Measurements from ENCODE around the gene IL24.
"Not testable (repeated sequence)": the region's sequence is repeated elsewhere in the genome, so short reads cannot be mapped to it uniquely, and the experiment has no call there.

IL24 gene, protein sequence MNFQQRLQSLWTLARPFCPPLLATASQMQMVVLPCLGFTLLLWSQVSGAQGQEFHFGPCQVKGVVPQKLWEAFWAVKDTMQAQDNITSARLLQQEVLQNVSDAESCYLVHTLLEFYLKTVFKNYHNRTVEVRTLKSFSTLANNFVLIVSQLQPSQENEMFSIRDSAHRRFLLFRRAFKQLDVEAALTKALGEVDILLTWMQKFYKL
- total RNA-seq, result 0 to 0.24 (median 0) reads per million in 4 donors

DNA sequence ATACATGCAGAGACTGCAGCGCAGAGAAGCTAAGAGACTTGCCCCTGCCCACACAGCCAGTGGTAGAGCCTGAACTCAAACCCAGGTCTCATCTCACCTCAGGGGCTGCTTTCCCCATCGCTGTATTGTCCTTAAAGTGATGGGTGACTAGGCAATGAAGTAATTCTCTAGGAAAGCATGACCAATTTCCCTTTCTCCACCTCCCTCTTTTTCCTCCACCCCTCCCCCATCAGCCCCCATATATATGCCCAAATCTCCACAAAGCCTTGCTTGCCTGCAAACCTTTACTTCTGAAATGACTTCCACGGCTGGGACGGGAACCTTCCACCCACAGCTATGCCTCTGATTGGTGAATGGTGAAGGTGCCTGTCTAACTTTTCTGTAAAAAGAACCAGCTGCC is at the start of gene IL24:
Gene IL24, plus strand, starts transcription at position 269 of the 400 bp plus-strand sequence. CDS start 390 bp downstream, outside the sequence.
- DNase-seq, result no peak

DNA sequence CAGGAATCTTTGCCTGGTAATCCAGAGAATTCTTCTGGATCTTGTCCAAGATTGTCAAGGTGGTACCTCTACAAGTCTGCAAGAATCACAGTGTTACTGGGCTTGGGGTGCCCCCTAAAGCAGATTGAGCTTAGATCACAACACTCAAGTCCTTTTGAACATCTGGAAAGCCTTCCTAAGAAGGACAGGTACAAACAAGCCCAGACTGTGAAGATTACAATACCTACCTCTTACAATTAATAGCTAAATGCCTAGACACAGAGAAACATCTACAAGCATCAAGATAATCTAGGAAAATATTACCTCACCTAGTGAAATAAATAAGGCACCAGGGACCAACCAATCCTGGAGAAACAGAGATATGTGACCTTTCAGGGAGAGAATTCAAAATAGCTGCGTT is 49.3 kb upstream of the IL24 start:
- DNase-seq, result no peak

DNA sequence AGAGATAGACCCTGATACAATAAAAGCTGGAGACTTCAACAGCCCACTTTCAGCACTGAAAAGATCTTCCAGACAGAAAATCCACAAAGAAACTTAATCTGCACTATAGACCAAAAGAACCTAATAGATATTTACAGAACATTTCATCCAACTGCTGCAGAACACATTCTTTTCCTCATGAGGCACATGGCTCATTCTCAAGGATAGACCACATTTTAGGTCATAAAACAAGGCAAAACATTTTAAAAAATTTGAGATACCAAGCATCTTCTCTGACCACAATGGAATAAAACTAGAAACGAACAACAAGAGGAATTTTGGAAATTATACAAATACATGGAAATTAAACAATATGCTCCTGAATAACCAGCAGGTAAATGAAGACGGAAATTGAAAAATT is 46.8 kb upstream of the IL24 start:
- DNase-seq, result no peak

DNA sequence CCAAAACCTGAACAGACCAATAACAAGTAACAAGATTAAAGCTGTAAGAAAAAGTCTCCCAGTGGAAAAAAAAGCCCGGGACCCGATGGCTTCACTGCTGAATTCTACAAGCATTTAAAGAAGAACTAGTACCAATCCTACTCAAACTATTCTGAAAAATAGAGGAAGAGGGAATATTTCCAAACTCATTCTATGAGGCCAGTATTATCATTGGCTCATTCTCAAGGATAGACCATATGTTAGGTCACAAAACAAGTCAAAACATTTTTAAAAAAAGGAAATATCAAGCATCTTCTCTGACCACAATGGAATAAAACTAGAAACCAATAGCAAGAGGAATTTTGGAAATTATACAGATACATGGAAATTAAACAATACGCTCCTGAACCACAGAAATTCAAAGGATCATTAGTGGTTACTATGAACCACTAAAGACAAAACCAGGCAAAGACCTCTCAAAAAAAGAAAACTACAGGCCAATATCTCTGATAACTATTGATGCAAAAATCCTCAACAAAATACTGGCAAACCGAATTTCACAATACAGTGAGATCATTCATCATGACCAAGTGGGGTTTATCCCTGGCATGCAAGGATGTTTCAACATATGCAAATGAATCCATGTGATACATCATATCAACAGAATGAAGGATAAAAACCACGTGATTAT is 45.8 kb upstream of the IL24 start:
- no peak for DNase-seq

DNA sequence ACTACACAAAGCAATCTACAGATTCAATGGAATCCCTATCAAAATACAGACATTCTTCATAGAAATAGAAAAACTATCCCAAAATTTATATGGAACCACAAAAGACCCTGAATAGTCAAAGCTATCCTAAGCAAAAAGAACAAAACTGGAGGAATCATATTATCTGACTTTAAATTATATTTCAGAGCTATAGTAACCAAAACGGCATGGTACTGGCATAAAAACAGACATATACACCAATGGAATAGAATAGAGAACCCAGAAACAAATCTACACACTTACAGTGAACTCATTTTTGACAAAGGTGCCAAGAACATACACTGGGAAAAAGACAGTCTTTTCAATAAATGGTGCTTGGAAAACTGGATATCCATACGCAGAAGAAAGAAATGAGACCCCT is 44.6 kb upstream of the IL24 start:
- DNase-seq, result not testable (repeated sequence)

DNA sequence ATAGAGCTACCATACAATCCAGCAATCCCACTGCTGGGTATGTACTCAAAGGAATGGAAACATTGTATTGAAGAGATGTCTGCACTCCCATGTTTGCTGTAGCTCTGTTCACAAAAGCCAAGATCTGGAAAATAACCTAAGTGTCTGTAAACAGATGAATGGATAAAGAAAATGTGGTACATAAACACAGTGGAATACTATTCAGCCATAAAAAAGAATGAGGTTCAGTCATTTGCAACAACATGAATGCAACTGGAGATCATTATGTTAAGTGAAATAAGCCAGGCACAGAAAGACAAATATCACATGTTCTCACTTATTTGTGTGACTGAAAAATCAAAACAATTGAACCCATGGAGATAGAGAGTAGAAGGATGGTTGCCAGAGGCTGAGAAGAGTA is 43.5 kb upstream of the IL24 start:
- not testable (repeated sequence) for DNase-seq

DNA sequence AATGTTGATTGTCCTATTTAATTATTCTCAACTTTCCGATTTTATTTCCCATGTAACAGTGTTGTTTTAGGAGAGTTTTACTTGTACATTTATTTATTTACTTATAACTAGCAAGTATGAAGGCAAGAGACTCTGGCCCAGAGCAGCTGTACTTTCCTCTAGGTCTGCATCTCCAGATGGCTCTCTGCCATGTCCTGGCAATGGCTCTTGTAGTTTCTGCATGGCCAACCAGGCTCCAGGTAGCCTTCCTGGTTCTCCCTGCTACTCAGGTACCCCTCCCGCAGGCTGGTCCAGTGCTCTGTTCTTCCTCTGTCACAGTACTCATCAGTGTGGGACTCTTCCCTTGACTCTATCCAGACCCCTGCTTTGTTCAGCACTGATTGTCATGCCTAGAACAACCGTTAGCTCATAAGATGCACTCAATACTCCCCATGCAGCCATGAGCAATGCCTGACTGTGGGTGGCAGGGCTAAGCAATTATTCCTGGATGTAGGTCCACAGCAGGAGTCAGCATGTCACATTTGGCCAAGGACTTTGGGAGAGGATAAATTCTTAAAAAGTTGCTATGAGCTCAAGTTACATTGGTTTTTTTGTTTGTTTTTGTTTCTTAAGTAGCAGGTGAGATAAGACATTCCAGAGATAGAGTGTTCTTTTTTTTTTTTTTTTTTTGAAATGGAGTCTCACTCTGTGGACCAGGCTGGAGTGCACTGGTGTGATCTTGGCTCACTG is 42.7 kb upstream of the IL24 start:
- no peak for DNase-seq

DNA sequence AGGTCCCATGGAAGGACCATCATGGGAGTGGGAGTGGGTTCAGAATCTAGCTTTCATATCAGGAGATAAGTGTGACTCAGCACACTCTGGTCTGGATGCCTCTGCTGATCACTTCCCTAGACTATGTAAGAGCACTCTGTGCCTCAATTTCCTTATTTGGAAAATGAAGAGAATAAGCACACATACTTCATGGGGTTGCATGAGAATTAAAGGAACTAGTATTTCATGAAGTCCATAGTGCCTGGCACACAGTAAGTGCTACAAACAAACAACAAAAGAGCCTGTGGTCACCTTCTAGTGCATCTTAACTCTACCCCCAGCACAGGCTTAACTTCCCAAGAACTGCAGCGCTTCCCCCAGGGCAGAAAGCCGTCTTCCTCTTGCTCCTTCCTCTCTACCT is 41.4 kb upstream of the IL24 start:
- no peak for DNase-seq

DNA sequence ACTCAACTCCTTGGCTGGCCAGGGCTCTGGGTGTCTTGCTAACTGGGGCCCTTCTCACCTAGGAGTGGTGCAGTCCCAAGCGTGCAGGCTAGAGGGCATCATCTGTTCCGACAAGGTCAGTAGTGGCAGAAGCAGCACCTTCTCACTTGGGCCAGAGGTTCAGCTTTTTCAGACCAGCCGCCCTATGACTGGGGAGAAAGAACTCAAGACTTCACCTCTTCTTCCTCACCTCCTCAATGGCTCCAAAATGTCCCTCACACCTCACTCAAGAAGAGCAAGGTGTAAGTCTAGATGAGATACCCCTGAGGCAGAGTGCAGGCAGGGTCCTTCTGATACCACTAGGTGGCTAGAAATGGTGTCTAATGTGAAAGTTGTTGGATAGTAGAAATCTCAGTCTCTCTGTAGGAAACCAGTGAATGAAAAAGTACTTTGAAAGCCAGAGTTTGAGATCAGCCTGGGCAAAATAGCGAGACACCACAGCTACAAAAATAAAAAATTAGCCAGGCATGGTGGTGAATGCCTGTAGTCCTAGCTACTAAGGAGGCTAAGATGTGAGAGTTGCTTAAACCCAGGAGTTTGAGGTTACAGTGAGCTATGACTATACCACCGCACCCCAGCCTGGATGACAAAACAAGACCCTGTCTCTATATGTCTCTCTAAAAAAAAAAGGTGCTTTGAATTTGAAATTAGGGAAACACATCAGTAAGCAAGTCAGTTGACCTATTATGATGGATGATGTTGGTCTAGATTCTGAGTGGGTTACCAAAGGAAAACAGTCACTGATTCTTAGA is 40.4 kb upstream of the IL24 start:
- peak in 1 of 5 donors; percentile 19 for DNase-seq

DNA sequence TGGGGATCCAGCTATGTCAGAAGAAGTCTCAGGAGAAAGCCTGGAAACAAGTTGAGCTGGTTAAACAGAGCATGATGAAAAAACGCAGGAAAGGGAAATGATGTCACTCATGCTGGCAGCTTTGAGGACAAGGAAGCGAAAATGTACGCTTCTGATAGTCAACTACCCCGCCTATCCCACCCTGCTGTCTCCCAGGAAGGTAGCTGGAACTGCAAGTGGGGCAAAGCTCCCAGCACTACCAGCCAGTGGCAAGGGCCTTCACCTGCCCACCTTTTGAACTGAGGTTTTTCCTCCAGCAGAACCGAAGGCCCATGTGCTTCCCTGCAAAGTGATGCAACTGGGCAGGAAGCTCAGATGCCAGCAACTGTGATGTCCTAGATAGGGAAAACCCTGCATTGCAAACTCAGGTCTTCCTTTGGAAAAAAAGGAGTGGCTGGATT is 38.1 kb upstream of the IL24 start:
- peak in 1 of 5 donors; percentile 51 for DNase-seq

DNA sequence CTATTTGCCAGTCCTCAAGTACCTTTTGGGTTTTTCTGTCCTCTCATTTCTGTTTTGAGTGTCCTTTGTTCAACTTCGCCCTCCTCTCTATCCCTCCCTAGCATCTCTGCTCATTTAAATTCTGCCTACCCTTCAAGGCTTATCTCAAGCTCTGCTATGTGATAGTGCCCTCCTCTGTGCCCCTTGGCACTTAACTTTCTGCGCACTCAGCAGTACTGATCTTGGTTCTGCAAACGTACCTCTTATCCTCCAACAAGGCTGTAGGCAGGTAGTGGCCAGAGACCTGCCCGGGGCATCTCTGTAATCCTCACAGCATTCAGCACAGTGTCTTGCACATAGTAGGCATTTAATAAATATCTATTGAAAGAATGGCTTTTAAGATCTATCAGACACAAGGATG is 37.1 kb upstream of the IL24 start:
- no peak for DNase-seq

DNA sequence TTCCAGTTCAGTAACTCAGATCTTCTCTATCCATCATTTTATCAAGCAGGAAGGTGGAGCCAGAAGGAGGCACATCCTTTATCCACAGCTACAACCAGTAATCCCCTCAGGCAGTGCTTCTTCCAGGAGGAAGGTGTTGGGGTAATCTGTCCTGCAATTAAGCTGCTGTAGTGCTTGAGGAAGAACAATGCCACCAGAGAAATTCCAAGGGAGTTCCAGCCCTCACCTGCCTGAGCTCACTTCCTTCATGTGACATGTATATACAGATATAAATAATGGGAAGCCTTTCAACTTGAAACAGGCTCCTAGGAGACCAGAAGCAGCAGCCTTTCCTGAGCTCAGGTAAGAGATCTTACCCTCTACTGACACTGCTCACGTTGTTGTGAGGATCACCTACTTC is 34.0 kb upstream of the IL24 start:
- DNase-seq, result no peak

DNA sequence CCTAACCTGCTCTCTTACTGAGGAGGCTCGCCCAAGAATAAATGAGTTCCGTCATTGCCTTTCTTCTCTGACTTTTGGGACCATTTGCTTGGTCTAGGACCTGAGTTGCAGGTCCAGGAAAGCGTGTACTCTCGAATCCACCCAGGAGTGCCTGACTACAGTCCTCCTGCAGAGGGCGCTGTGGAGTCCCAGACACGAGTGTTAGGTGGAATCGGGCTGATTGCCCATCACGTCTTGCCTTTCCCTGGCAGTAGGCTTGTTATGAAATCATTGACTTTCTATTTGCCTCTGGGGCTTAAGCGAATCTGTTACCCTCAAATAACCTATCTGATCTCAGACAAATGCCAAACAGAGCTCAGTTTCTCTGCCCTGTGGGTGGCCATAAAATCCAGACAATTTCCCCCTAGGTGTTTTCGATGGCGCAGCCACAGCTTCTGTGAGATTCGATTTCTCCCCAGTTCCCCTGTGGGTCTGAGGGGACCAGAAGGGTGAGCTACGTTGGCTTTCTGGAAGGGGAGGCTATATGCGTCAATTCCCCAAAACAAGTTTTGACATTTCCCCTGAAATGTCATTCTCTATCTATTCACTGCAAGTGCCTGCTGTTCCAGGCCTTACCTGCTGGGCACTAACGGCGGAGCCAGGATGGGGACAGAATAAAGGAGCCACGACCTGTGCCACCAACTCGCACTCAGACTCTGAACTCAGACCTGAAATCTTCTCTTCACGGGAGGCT is 32.1 kb upstream of the IL24 start, which contains the start of gene IL20:
Gene IL20, plus strand, starts transcription at position 685 of the 733 bp plus-strand sequence. CDS start 230 bp downstream, outside the sequence.
- peak; percentile 57 to 86 (median 71) for DNase-seq

DNA sequence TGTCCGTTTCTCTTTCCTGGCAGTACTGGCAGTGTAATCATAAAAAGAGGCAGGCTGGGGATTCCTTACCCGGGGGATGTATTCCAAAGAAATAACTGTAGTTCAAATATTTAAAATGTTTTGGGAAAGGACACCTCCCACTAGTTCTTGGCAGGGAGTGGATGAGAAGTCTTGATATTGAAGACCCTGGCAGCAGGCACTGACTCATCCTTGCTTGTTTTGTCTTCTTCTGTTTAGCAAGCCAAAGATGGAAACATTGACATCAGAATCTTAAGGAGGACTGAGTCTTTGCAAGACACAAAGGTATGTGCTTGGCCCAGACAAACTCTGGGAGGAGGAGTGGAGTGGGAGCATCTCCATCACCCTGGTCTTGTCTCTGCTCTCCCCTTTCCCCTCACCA is 31.2 kb upstream of the IL24 start:
- DNase-seq, result no peak

DNA sequence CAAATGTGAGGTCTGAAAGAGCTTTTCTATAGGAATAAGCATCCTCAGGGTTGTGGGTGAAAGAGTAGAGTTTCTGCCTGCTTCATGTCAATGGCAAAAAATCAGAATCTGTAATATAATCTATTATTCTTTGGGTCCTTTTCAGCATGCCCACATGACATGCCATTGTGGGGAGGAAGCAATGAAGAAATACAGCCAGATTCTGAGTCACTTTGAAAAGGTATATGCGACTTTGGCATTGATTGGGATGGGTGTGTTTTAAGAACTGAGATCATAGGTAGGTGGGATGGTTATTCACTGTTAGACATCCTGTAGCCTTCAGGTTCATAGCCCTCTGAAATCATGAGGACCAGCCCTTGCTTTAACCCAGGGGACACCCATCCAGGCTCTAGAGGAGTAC is 30.0 kb upstream of the IL24 start:
- no peak for DNase-seq

DNA sequence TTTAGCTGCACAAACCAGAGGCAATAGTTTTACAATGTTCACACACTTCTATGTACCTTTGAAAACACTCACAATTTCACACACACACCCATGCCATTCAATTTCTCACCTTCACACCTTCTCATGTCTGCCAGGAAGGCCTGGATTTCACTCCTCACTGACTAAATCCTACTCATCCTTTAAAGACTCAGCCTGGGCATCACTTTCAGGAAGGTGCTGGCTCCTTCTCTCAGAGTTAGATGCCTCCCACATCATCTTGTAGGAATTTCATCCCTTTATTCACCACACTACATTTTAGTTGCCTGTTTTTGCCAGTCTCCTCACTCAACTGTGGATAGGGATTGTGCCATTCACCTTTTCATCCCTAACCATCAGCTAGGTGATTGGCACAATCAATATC is 29.5 kb upstream of the IL24 start:
- no peak for DNase-seq

DNA sequence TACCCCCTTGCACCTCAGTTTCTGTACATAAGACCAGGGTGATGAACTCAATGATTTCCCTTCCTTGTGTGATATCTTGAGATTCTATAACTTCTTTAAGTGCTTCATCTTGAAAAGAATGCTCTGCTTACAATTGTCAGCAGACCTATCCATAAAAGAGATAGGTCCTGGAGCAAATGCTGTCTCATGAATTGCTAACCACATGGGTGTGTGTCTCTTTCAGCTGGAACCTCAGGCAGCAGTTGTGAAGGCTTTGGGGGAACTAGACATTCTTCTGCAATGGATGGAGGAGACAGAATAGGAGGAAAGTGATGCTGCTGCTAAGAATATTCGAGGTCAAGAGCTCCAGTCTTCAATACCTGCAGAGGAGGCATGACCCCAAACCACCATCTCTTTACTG is 29.0 kb upstream of the IL24 start:
- DNase-seq, result no peak

DNA sequence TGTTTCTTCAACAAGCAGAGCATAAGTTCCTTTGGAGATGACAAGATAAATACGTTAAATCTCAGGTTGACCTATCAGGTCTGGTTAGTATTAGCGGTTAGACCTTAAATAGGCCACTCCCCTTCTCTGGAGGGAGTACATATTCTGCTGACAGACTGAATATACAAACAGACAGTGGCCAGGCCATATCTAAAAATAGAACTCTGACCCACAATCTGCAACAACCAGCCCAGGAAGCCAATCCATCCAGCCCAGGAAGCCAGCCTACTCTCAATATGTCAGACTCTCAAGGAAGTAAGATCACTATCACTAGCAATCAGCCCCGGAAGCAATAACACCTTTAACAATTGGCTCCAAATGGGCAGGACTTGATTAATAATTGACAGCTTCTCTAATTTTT is 25.1 kb upstream of the IL24 start:
- no peak for DNase-seq

DNA sequence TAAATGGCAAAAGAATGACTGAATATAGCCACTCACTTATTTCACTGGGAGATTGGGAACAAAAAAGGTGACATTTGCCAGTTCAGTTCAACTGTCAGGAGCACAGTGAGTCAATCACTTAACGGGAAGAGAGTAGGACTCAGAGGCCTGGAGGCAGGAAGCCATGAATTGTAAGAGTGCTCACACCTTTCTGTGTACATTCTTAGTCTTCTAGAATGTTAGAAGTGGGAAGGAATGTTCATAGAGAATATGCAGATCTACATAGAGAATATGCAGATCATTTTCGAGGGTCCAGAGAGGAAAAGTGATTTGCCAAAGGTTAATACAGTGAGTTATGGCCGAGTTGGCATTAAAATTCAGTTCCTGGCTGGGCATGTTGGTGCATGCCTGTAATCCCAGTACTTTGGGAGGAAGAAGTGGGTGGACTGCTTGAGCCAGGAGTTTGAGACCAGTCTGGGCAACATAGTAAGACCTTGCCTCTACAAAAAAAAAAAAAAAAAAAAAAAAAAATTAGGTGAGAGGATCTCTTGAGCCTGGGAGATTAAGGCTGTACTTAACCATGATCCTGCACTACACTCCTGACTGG is 23.5 kb upstream of the IL24 start:
- no peak for DNase-seq

DNA sequence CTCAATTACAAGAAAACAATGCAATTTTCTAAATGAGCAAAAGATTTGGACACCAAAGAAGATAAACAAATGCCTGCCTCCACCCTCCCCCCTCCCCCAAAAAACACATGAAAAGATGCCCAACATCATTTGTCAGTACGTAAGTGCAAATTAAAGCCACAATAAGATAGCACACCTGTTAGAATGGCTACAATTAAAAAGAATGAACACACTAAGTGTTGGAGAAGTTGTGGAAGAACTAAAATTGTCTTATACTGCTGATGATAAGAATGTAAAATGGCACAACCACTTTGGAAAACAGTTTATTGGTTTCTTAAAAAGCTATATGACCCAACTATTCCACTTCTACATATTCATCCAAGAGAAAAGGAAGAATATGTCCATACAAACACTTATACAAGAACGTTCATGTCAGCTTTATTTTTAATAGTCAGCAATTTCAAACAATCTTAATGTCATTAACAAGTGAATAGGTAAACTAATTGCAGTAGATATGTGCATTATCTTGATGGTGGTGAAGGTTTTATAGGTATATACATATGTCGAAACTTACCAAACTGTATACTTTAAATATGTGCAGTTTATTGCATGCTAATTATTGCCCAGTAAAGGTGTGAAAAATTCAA is 21.4 kb upstream of the IL24 start:
- DNase-seq, result no peak

DNA sequence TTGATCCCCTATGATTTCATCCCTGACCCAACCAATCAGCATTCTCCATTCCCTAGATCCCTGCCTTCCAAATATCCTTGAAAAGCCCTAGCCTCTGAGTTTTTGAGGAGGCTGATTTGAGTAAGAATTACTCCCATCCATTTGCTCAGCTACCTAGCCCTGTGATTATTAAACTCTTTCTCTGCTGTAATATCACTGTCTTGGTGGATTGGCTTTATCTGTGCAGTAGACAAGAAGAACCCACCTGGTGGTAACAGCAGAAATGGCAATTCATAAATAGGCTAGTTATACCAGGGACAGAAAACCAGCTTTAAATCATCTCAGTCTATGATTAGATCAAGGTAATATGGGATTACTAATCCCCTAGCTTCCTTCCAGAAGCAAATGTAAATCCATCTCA is 18.8 kb upstream of the IL24 start:
- DNase-seq, result no peak
